Uterus (tissue), 4 donors: ENCODE data around the gene FBLIM1. TPM values are rescaled to one million over a fixed set of nuclear protein-coding genes. Genes with fewer than 3 reads are reported as not detected.

Source experiments
- DNase-seq, 2 donors: peaks; one replicate each; pipeline ENCODE4 v3.0.0-alpha.2; 2019 to 2020
- H3K27ac ChIP-seq, 2 donors: fragments of 200-600 bp; sonication (generic); 1 replicate in 1 of 2; 2 replicates in 1 of 2; pipeline ENCODE4 v1.5.1; 2016 to 2018
- H3K27me3 ChIP-seq, 2 donors: fragments of 200-600 bp; sonication (generic); one replicate each; pipeline ENCODE4 v1.5.1; 2018 to 2019; ENCODE audit warnings: control low read depth in 1 of 2
- H3K36me3 ChIP-seq, 2 donors: fragments of 200-600 bp; sonication (generic); one replicate each; pipeline ENCODE4 v1.5.1; 2019; ENCODE audit warnings: control low read depth in 1 of 2
- H3K4me1 ChIP-seq, 2 donors: fragments of 200-600 bp; sonication (generic); one replicate each; pipeline ENCODE4 v1.5.1; 2018 to 2019; ENCODE audit warnings: control low read depth in 1 of 2
- H3K4me3 ChIP-seq, 2 donors: fragments of 200-600 bp; sonication (generic); 1 replicate in 1 of 2; 2 replicates in 1 of 2; pipeline ENCODE4 v1.5.1; 2018 to 2019; ENCODE audit warnings: mild to moderate bottlenecking in 1 of 2
- H3K9me3 ChIP-seq, 2 donors: fragments of 200-600 bp; sonication (generic); one replicate each; pipeline ENCODE4 v1.5.1; 2019; ENCODE audit warnings: control low read depth in 1 of 2
- CTCF ChIP-seq, 4 experiments: fragments of 200-600 bp in 2 of 4; fragments of 450-650 bp in 2 of 4; sonication (generic) in 2 of 4; IDR thresholded peaks; one replicate each; pipeline ENCODE4 v1.5.1; 2016 to 2019; ENCODE audit warnings: antibody characterized with exemption in 4 of 4, mild to moderate bottlenecking in 2 of 4, moderate library complexity in 1 of 4
- POLR2A ChIP-seq, 2 donors: fragments of 450-650 bp; IDR thresholded peaks; one replicate each; pipeline ENCODE4 v1.6.1; 2016; ENCODE audit warnings: antibody characterized with exemption in 2 of 2, mild to moderate bottlenecking in 1 of 2, moderate library complexity in 1 of 2
- intact Hi-C: fragments of 100-400 bp; cut with DNase I; formaldehyde crosslinking; loops from one replicate; pipeline ENCODE4 v1.15.1; 2023; ENCODE audit warnings: low total_unique reads
- total RNA-seq, 4 donors: library from RNA; depleted of rRNA in 3 of 4; stranded (reverse); fragments of >200 nt in 3 of 4; gene quantifications; one replicate each; pipeline versions ENCODE4 v1.1.0 to v1.2.4, GENCODE V29; 2014 to 2023
- donor health status: DM: yes; HTN: yes; CAD: no.

Gene FBLIM1
- total RNA-seq, 4 donors from 2014 or later, result 12.9 to 96.9 (median 74.3) TPM

GRCh38 chr1:15764269-15764764 is 5.7 kb downstream of the FBLIM1 start:
- intact Hi-C loops, result no loop called here
- no peaks in the 10 kb centered on the region for H3K36me3 ChIP-seq
- TF ChIP-seq CTCF (IDR thresholded peaks at IDR 0.05) (no peak), POLR2A (IDR thresholded peaks at IDR 0.05) (no peak)
- no peaks in the 10 kb centered on the region for H3K9me3 ChIP-seq
- H3K27ac ChIP-seq, result no peak overlapping the region
- DNase-seq, result no peak
- H3K4me3 ChIP-seq, result no peak overlapping the region
- no peaks in the 10 kb centered on the region for H3K27me3 ChIP-seq
- H3K4me1 ChIP-seq, result peaks cover 0 to 4% of the 10 kb centered on the region in 2 donors

DNA sequence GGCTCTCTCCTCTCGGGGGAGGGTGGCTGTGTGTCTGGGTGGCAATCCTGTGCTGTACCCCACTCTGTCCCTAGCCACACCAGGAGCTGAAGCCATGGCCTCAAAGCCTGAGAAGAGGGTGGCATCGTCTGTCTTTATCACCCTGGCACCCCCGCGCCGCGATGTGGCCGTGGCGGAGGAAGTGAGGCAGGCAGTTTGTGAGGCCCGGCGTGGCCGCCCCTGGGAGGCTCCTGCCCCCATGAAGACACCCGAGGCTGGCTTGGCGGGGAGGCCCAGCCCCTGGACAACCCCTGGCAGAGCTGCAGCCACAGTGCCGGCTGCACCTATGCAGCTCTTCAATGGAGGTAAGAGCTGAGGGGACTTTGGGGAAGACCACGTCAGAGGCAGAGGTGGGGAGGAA is 6.3 kb downstream of the FBLIM1 start:
- Histone ChIP-seq H3K9me3 (no peaks in the 10 kb centered on the region), H3K4me3 (no peak overlapping the region), H3K27me3 (no peaks in the 10 kb centered on the region), H3K27ac (no peak overlapping the region), H3K36me3 (no peaks in the 10 kb centered on the region), H3K4me1 (peaks cover 0 to 1% of the 10 kb centered on the region in 2 donors)
- no peak for DNase-seq
- intact Hi-C loops, result no loop called here
- TF ChIP-seq CTCF (IDR thresholded peaks at IDR 0.05), result no peak
- no peak for TF ChIP-seq POLR2A (IDR thresholded peaks at IDR 0.05)

GRCh38 chr1:15765495-15766194 is 7.0 kb downstream of the FBLIM1 start:
- no peak for DNase-seq
- H3K27me3 ChIP-seq, result no peaks in the 10 kb centered on the region
- H3K27ac ChIP-seq, result no peak overlapping the region
- no peaks in the 10 kb centered on the region for H3K9me3 ChIP-seq
- intact Hi-C loops, result no loop called here
- no peaks in the 10 kb centered on the region for H3K36me3 ChIP-seq
- no peak for TF ChIP-seq CTCF (IDR thresholded peaks at IDR 0.05)
- no peak for TF ChIP-seq POLR2A (IDR thresholded peaks at IDR 0.05)
- no peaks in the 10 kb centered on the region for H3K4me1 ChIP-seq
- no peak overlapping the region for H3K4me3 ChIP-seq

DNA sequence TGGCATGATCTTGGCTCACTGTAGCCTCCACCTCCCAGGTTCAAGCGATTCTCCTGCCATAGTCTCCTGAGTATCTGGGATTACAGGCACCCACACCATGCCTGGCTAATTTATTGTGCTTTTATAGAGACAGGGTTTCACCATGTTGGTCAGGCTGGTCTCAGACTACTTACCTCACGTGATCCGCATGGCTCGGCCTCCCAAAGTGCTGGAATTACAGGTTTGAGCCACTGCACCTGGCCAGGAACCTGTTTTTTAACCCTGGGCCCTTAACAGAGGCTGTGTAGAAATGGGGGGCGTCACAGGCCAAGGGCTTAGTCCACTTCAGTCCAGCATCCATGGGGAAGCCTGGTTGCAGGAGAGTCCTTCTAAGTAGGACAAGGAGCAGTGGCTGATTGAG is 9.3 kb downstream of the FBLIM1 start:
- Histone ChIP-seq H3K4me3 (no peak overlapping the region), H3K4me1 (no peaks in the 10 kb centered on the region), H3K36me3 (no peaks in the 10 kb centered on the region), H3K9me3 (no peaks in the 10 kb centered on the region), H3K27me3 (no peaks in the 10 kb centered on the region), H3K27ac (no peak overlapping the region)
- TF ChIP-seq CTCF (IDR thresholded peaks at IDR 0.05) (no peak), POLR2A (IDR thresholded peaks at IDR 0.05) (no peak)
- intact Hi-C loops, result no loop called here
- DNase-seq, result no peak

GRCh38 chr1:15768388-15768787 is 9.8 kb downstream of the FBLIM1 start:
- H3K4me1 ChIP-seq, result no peaks in the 10 kb centered on the region
- intact Hi-C loops, result no loop called here

More at GRCh38 chr1:15768388-15768787, 9.8 kb downstream of the FBLIM1 start:
- Histone ChIP-seq H3K9me3 (no peaks in the 10 kb centered on the region), H3K4me3 (no peak overlapping the region), H3K27ac (no peak overlapping the region), H3K36me3 (no peaks in the 10 kb centered on the region), H3K27me3 (no peaks in the 10 kb centered on the region)
- DNase-seq, result no peak
- TF ChIP-seq POLR2A (IDR thresholded peaks at IDR 0.05) (no peak), CTCF (IDR thresholded peaks at IDR 0.05) (no peak)
